Measurements from ENCODE around the gene ACBD4. TPM values are rescaled to one million over a fixed set of nuclear protein-coding genes. Genes with fewer than 3 reads are reported as not detected.

ACBD4 gene
- total RNA-seq, 6 experiments from 2014 or later = 24.0 to 78.9 (median 56.9) TPM

DNA sequence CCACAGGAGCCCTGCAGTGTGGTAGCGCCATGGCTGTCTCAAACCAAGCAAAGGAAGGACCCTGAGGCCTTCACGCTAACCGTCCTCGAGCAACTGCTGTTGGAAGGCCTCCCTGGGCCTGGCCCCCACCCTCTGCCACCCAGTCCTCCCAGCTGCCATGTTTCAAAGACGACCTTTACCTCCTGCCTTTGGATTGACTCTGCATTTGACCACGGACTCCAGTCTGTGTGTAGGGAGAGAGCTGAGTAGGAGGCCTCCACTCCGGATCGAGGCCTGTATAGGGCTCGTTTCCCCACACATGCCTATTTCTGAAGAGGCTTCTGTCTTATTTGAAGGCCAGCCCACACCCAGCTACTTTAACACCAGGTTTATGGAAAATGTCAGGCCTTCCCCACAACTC lies 27.4 kb upstream of the ACBD4 start:
- no peaks in the 10 kb centered on the region for H3K27me3 ChIP-seq
- H3K4me3 ChIP-seq = no peak overlapping the region
- intact Hi-C loops (cut with DNase I) = loop anchor here in 1 of 2 donors (10.0 kb wide), 1 partner anchor 73 kb away; no protein-coding TSS in a partner anchor
- no peak for DNase-seq
- 70% methylated on average over 2 of the region's 9 CpGs for WGBS (ENCODE audit: insufficient coverage, low coverage, low lambda C conversion rate, missing lambda C conversion rate)
- TF ChIP-seq, protein P1, sequence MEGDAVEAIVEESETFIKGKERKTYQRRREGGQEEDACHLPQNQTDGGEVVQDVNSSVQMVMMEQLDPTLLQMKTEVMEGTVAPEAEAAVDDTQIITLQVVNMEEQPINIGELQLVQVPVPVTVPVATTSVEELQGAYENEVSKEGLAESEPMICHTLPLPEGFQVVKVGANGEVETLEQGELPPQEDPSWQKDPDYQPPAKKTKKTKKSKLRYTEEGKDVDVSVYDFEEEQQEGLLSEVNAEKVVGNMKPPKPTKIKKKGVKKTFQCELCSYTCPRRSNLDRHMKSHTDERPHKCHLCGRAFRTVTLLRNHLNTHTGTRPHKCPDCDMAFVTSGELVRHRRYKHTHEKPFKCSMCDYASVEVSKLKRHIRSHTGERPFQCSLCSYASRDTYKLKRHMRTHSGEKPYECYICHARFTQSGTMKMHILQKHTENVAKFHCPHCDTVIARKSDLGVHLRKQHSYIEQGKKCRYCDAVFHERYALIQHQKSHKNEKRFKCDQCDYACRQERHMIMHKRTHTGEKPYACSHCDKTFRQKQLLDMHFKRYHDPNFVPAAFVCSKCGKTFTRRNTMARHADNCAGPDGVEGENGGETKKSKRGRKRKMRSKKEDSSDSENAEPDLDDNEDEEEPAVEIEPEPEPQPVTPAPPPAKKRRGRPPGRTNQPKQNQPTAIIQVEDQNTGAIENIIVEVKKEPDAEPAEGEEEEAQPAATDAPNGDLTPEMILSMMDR (IDR thresholded peaks at IDR 0.05) = no peak
- no peak for TF ChIP-seq POLR2A (IDR thresholded peaks at IDR 0.05)
- no peak for ATAC-seq
- H3K9me3 ChIP-seq = no peaks in the 10 kb centered on the region
- peaks cover 0 to 52% (median 30%) of the 10 kb centered on the region in 4 donors for H3K36me3 ChIP-seq
- no peak overlapping the region for H3K27ac ChIP-seq
- no peaks in the 10 kb centered on the region for H3K4me1 ChIP-seq

DNA sequence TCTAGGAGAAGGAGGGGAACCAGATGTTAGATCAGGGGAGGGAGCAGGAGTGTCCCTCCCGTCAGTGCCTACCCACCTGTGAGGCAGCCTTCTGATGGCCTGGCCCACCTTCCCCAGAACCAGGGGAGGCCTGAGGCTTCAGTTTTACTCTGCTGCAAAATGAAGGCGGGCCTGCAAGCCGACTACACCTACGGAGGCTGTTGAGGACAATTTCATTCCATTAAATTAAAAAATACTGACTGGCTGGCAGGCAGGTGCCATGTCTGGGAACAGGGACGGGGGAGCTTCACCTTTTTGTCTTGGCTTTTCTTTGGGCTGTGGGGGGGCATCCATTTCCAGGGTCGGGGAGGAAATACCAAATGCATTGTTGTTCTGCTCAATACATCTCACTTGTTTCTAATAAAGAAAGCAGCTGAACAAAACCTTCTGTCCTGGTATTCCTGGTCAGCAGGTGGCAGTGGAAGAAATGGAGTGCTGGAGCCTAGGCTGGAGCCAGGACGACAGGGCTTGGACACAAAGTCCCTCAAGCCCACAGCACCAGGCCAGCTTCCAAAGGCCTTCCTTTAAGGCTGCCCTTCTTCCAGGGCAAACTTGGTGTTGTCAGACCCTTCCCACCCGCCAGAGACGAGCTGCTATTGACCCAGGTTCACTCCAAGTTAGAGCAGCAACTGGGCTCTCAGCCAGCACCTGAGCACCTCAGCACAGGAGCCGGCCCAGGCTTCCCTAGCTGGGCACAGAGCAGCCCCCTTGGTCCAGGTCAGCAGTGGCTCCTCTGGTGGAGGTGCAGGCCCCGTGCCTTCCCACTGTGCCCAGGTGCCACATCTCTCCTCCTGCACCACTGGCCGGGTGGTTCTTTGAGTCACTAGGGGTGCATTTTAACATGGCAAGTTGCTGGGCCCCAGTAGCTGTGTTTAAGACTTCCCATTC lies 26.6 kb upstream of the ACBD4 start:
- no peaks in the 10 kb centered on the region for H3K27me3 ChIP-seq
- peak in 1 of 3 donors; percentile 55 for DNase-seq
- no peak overlapping the region for H3K27ac ChIP-seq
- H3K4me3 ChIP-seq = no peak overlapping the region
- TF ChIP-seq POLR2A (IDR thresholded peaks at IDR 0.05) = no peak
- TF ChIP-seq, protein P1 (IDR thresholded peaks at IDR 0.05) = peak in 1 of 4 donors; percentile 8
- 62% methylated on average over 5 of the region's 12 CpGs for WGBS (ENCODE audit: insufficient coverage, low coverage, low lambda C conversion rate, missing lambda C conversion rate)
- ATAC-seq = peak; percentile 24 to 56 (median 39)
- H3K36me3 ChIP-seq = peaks cover 0 to 44% (median 25%) of the 10 kb centered on the region in 4 donors
- intact Hi-C loops (cut with DNase I) = loop anchor here in 1 of 2 donors (10.0 kb wide), 1 partner anchor 74 kb away; no protein-coding TSS in a partner anchor
- no peaks in the 10 kb centered on the region for H3K9me3 ChIP-seq
- H3K4me1 ChIP-seq = peaks cover 0 to 4% (median 0%) of the 10 kb centered on the region in 4 donors

DNA sequence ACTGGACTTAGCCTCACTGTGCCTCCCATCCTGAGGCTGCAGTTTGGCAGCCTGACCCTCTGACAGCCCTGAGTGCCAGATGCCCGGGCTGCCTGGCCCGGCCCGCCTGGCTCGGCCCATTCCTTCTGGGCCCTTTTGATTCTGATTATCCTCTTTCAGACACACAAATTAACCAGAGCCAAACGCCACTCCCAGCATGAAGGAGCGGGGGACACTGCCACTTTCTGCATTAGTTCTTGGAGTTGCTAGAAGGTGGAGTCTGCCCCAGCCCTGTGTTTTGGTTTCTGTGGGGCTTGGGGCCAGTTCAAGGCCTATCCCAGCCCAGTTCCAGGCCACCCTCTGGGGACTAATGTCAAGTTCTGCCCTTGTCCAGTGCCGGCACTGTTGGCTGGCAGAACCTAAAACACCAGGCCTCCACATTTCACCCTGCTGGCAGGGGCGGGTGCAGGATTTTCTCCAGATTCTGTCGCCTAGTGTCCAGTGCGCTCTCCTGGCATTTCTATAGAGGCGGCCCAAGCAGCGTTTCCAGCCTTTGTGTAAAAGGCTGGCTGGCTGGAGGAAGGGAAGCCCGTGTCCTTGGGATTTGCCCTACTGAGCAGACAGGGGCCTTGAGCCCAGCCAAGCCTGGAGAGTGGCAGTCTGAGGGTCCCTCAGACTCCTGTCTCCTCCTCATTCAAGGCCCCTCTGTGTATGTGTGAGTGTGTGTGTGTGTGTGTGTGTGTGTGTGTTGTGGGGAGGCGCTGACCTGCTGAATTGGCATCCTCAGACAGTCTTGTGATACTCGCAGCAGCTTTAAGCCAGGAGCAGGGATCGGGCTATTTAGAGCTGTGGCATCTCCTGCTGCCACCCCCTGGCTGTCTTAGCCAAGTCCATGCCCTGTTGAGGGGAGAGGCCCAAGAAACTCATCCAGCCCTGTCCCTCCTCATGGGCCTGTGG lies 24.5 kb upstream of the ACBD4 start:
- Histone ChIP-seq H3K9me3 (no peaks in the 10 kb centered on the region), H3K4me1 (peaks cover 0 to 4% (median 0%) of the 10 kb centered on the region in 4 donors), H3K4me3 (no peak overlapping the region), H3K36me3 (peaks cover 0 to 23% (median 10%) of the 10 kb centered on the region in 4 donors), H3K27me3 (no peaks in the 10 kb centered on the region), H3K27ac (no peak overlapping the region)
- ATAC-seq (peak in 2 of 4 donors; percentile 7 to 11), DNase-seq (no peak)
- no peak for TF ChIP-seq POLR2A (IDR thresholded peaks at IDR 0.05)
- TF ChIP-seq, protein P1 (IDR thresholded peaks at IDR 0.05) = no peak
- 20% methylated on average over 1 of the region's 16 CpGs for WGBS (ENCODE audit: insufficient coverage, low coverage, low lambda C conversion rate, missing lambda C conversion rate)
- intact Hi-C loops (cut with DNase I) = loop anchor here in 1 of 2 donors (10.0 kb wide), 1 partner anchor 336 kb away; no protein-coding TSS in a partner anchor

DNA sequence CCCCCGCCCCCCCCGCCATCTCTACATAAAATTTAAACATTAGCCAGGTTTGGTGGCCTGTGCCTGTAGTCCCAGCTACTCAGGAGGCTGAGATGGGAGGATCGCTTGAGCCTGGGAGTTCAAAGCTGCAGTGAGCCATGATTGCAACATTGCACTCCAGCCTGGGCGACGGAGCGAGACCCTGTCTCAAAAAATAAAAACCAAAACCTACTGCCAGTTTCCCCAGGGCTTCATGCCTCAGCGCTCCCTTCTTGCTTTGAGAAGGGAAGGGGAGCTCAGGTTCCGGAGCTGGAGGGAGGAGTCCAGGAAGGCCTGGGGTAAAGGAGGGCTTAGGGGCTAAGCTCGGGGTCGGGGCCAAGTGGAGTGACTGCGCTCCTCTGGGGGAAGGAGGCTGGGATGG lies 23.6 kb upstream of the ACBD4 start:
- no peak overlapping the region for H3K4me3 ChIP-seq
- H3K36me3 ChIP-seq = peaks cover 0 to 14% (median 5%) of the 10 kb centered on the region in 4 donors
- TF ChIP-seq, protein P1 (IDR thresholded peaks at IDR 0.05) = no peak
- no peak for TF ChIP-seq POLR2A (IDR thresholded peaks at IDR 0.05)
- no peak overlapping the region for H3K27ac ChIP-seq
- DNase-seq (no peak), ATAC-seq (no peak)
- no peaks in the 10 kb centered on the region for H3K27me3 ChIP-seq
- 90% methylated on average over 3 of the region's 11 CpGs for WGBS (ENCODE audit: insufficient coverage, low coverage, low lambda C conversion rate, missing lambda C conversion rate)
- intact Hi-C loops (cut with DNase I) = loop anchor here in 1 of 2 donors (10.0 kb wide), 1 partner anchor 337 kb away; no protein-coding TSS in a partner anchor
- H3K4me1 ChIP-seq = peaks cover 0 to 4% (median 0%) of the 10 kb centered on the region in 4 donors
- H3K9me3 ChIP-seq = no peaks in the 10 kb centered on the region
